AG04449 (cell line): ENCODE results near the gene COL13A1.

Experiments
- CTCF ChIA-PET: fragments of 350-600 bp; formaldehyde crosslinking; extraction: SDS; loops from one replicate; lab custom pipeline; 2021; ENCODE audit warnings: antibody characterized with exemption; lab: Yijun Ruan, JAX
- POLR2A ChIA-PET: fragments of 400-600, 350-600 bp; formaldehyde crosslinking; extraction: SDS; loops from one replicate; lab custom pipeline; 2020; ENCODE audit warnings: antibody characterized with exemption, inconsistent platforms; lab: Yijun Ruan, JAX
- DNase-seq: peaks from one replicate; pipeline ENCODE4 v3.0.0-alpha.2; 2010; ENCODE audit warnings: low read depth, low spot score
- H3K4me3 ChIP-seq: 2 replicates; pipeline ENCODE4 v1.5.1; 2011; ENCODE audit warnings: low read depth, mild to moderate bottlenecking, control low read depth, low read length
- CTCF ChIP-seq: IDR thresholded peaks from one replicate; pipeline ENCODE4 v1.5.1; 2011; ENCODE audit warnings: mild to moderate bottlenecking, moderate library complexity, low read length, control low read depth, inconsistent platforms; ENCODE audit not compliant: insufficient read depth; ENCODE audit errors: missing control alignments

COL13A1 gene

GRCh38 chr10:69974551-69975155 is 172.9 kb downstream of the COL13A1 start:
- POLR2A ChIA-PET: no interaction called here
- DNase-seq: no peak
- CTCF ChIA-PET: interaction anchor here (1.2 to 5.3 kb wide), 3 partner anchors 11 to 141 kb away, joined by 3 to 37 read pairs (median 4); no protein-coding TSS in a partner anchor
- H3K4me3 ChIP-seq: no peak overlapping the region
- TF ChIP-seq CTCF: no peak

GRCh38 chr10:69976795-69977546 is 175.3 kb downstream of the COL13A1 start:
- DNase-seq: no peak

GRCh38 chr10:69979174-69979573 is 177.5 kb downstream of the COL13A1 start:
- no peak for TF ChIP-seq CTCF
- POLR2A ChIA-PET: no interaction called here
- no peak overlapping the region for H3K4me3 ChIP-seq
- CTCF ChIA-PET: interaction anchor here (2.1 kb wide), 1 partner anchor 20 kb away, joined by 6 read pairs; no protein-coding TSS in a partner anchor
- DNase-seq: no peak

More at GRCh38 chr10:69976795-69977546, 175.3 kb downstream of the COL13A1 start:
- ChIA-PET CTCF (interaction anchor here (0.9 to 5.3 kb wide), 2 partner anchors 13 to 19 kb away, joined by 3 to 37 read pairs; no protein-coding TSS in a partner anchor), POLR2A (interaction anchor here (0.6 kb wide), 1 partner anchor 63 kb away, joined by 3 read pairs; no protein-coding TSS in a partner anchor)
- no peak overlapping the region for H3K4me3 ChIP-seq
- no peak for TF ChIP-seq CTCF

- DNase-seq: no peak
- no peak for TF ChIP-seq CTCF
- H3K4me3 ChIP-seq: no peak overlapping the region
- ChIA-PET POLR2A (no interaction called here), CTCF (interaction anchor here (2.1 kb wide), 1 partner anchor 21 kb away, joined by 6 read pairs; no protein-coding TSS in a partner anchor)
Observed at GRCh38 chr10:69980672-69981071, 179.0 kb downstream of the COL13A1 start.

- POLR2A ChIA-PET: no interaction called here
- no peak overlapping the region for H3K4me3 ChIP-seq
- CTCF ChIA-PET: interaction anchor here (1.4 kb wide), 1 partner anchor 30 kb away, joined by 3 read pairs; no protein-coding TSS in a partner anchor
Observed at GRCh38 chr10:69988094-69988493, 186.4 kb downstream of the COL13A1 start.

More at GRCh38 chr10:69988094-69988493, 186.4 kb downstream of the COL13A1 start:
- no peak for TF ChIP-seq CTCF
- no peak for DNase-seq
